Measurements from ENCODE around the gene DLX3.
A peak's percentile ranks its signal among the peaks of the same experiment; 100 is the strongest.

Gene DLX3

GRCh38 chr17:50023520-50023919 is 28.5 kb upstream of the DLX3 start:
- DNase-seq (ENCODE audit: low spot score) = no peak

- no peak for DNase-seq (ENCODE audit: low spot score)
Observed at GRCh38 chr17:50022463-50023130, 27.6 kb upstream of the DLX3 start.

GRCh38 chr17:50021681-50022370 is 26.8 kb upstream of the DLX3 start:
- no peak for DNase-seq (ENCODE audit: low spot score)

GRCh38 chr17:50020841-50021599 is 26.0 kb upstream of the DLX3 start:
- DNase-seq (ENCODE audit: low spot score) = no peak

- DNase-seq (ENCODE audit: low spot score) = no peak
Observed at GRCh38 chr17:50018909-50019308, 23.9 kb upstream of the DLX3 start.

GRCh38 chr17:50015146-50015545 is 20.1 kb upstream of the DLX3 start:
- DNase-seq (ENCODE audit: low spot score) = no peak

GRCh38 chr17:50014471-50015088 is 19.6 kb upstream of the DLX3 start:
- no peak for DNase-seq (ENCODE audit: low spot score)

GRCh38 chr17:50013079-50013478 is 18.1 kb upstream of the DLX3 start:
- no peak for DNase-seq (ENCODE audit: low spot score)

GRCh38 chr17:50009282-50009681 is 14.3 kb upstream of the DLX3 start:
- no peak for DNase-seq (ENCODE audit: low spot score)

GRCh38 chr17:50003911-50004310 is 8.9 kb upstream of the DLX3 start:
- no peak for DNase-seq (ENCODE audit: low spot score)

GRCh38 chr17:49998836-49999511 is 4.0 kb upstream of the DLX3 start:
- no peak for DNase-seq (ENCODE audit: low spot score)

- DNase-seq (ENCODE audit: low spot score) = peak; percentile 92
Observed at GRCh38 chr17:49997773-49998703, 3.0 kb upstream of the DLX3 start.

- DNase-seq (ENCODE audit: low spot score) = no peak
Observed at GRCh38 chr17:49997301-49997650, 2.3 kb upstream of the DLX3 start.

GRCh38 chr17:49996495-49997300 is 1.7 kb upstream of the DLX3 start:
- peak; percentile 89 for DNase-seq (ENCODE audit: low spot score)

- no peak for DNase-seq (ENCODE audit: low spot score)
Observed at GRCh38 chr17:49996121-49996494, 1.1 kb upstream of the DLX3 start.

GRCh38 chr17:49994085-49995054 is 654 bp downstream of the DLX3 start:
- DNase-seq (ENCODE audit: low spot score) = peak; percentile 9

GRCh38 chr17:49993423-49994060 is 1.5 kb downstream of the DLX3 start:
- DNase-seq (ENCODE audit: low spot score) = peak; percentile 64

- peak; percentile 1 for DNase-seq (ENCODE audit: low spot score)
Observed at GRCh38 chr17:49992933-49993422, 2.0 kb downstream of the DLX3 start.
